MM.1S (cell line): Measurements from ENCODE around the gene PDE6D.
"Not testable (repeated sequence)": the region's sequence is repeated elsewhere in the genome, so short reads cannot be mapped to it uniquely, and the experiment has no call there.

Source experiments
- DNase-seq: peaks from one replicate; pipeline ENCODE4 v3.0.0-alpha.2; 2015
- H2AFZ ChIP-seq: fragments of 300-600 bp; sonication (generic); 2 replicates; pipeline ENCODE4 v1.6.0; 2016; ENCODE audit warnings: antibody characterized with exemption, low read length
- H3F3A ChIP-seq: fragments of 300-600 bp; sonication (generic); 2 replicates; pipeline ENCODE4 v1.6.1; 2016; ENCODE audit warnings: mild to moderate bottlenecking, antibody characterized with exemption, low read length, moderate library complexity, mixed read lengths; ENCODE audit not compliant: insufficient read depth
- H3K27ac ChIP-seq: fragments of 300-600 bp; sonication (generic); 2 replicates; pipeline ENCODE4 v1.5.1; 2016; ENCODE audit warnings: mild to moderate bottlenecking, low read length
- H3K27me3 ChIP-seq: fragments of 300-600 bp; sonication (generic); replicated peaks from 2 replicates; pipeline ENCODE4 v1.6.0; 2016; ENCODE audit warnings: low read length; ENCODE audit not compliant: insufficient read depth
- H3K36me3 ChIP-seq: fragments of 300-600 bp; sonication (generic); replicated peaks from 2 replicates; pipeline ENCODE4 v1.6.1; 2016; ENCODE audit warnings: mild to moderate bottlenecking, low read length, mixed read lengths; ENCODE audit not compliant: insufficient read depth
- H3K4me1 ChIP-seq: fragments of 300-600 bp; sonication (generic); 2 replicates; pipeline ENCODE4 v1.6.1; 2016; ENCODE audit warnings: low read length, mixed read lengths
- H3K4me2 ChIP-seq: fragments of 300-600 bp; sonication (generic); 2 replicates; pipeline ENCODE4 v1.6.0; 2016; ENCODE audit warnings: low read depth, low read length
- H3K4me3 ChIP-seq: fragments of 300-600 bp; sonication (generic); 2 replicates; pipeline ENCODE4 v1.5.1; 2016; ENCODE audit warnings: low read length, mixed read lengths
- H3K79me2 ChIP-seq: fragments of 300-600 bp; sonication (generic); 2 replicates; pipeline ENCODE4 v1.6.1; 2016; ENCODE audit warnings: mixed run types, low read length, mixed read lengths
- H3K9ac ChIP-seq: fragments of 300-600 bp; sonication (generic); 2 replicates; pipeline ENCODE4 v1.6.1; 2016; ENCODE audit warnings: low read length, mixed read lengths
- H3K9me2 ChIP-seq: fragments of 300-600 bp; sonication (generic); replicated peaks from 2 replicates; pipeline ENCODE4 v1.6.1; 2016; ENCODE audit warnings: mild to moderate bottlenecking, low read length, mixed read lengths; ENCODE audit not compliant: insufficient read depth
- H3K9me3 ChIP-seq: fragments of 300-600 bp; sonication (generic); replicated peaks from 2 replicates; pipeline ENCODE4 v1.6.1; 2016; ENCODE audit warnings: mild to moderate bottlenecking, low read length, mixed read lengths; ENCODE audit not compliant: insufficient read depth
- H4K20me1 ChIP-seq: fragments of 300-600 bp; sonication (generic); 2 replicates; pipeline ENCODE4 v1.6.1; 2016; ENCODE audit warnings: mild to moderate bottlenecking, low read length, moderate library complexity, mixed read lengths; ENCODE audit not compliant: insufficient read depth
- CTCF ChIP-seq: fragments of 300-600 bp; sonication (generic); IDR thresholded peaks from 2 replicates; pipeline ENCODE4 v1.5.1; 2016; ENCODE audit warnings: antibody characterized with exemption, low read length, mixed read lengths
- EZH2 ChIP-seq: fragments of 300-600 bp; sonication (generic); optimal IDR thresholded peaks from 2 replicates; pipeline ENCODE3; 2017; ENCODE audit warnings: low read depth, mild to moderate bottlenecking, antibody characterized with exemption, low read length, mixed read lengths
- EZH2phosphoT487 ChIP-seq: fragments of 300-600 bp; sonication (generic); IDR thresholded peaks from 2 replicates; pipeline ENCODE4 v1.6.1; 2018; ENCODE audit warnings: antibody characterized with exemption, low read length

Gene PDE6D

GRCh38 chr2:231751042-231751815, 29.9 kb downstream of the PDE6D start:
- Histone ChIP-seq H3K27ac (no peak overlapping the region), H3K9me2 (no peaks in the 10 kb centered on the region), H3K79me2 (no peaks in the 10 kb centered on the region), H4K20me1 (no peaks in the 10 kb centered on the region), H2AFZ (no peak overlapping the region), H3K4me2 (no peak overlapping the region), H3F3A (no peaks in the 10 kb centered on the region), H3K9ac (no peak overlapping the region), H3K36me3 (no peaks in the 10 kb centered on the region), H3K9me3 (no peaks in the 10 kb centered on the region), H3K27me3 (no peaks in the 10 kb centered on the region), H3K4me3 (no peak overlapping the region), H3K4me1 (no peaks in the 10 kb centered on the region)
- TF ChIP-seq EZH2phosphoT487, result no peak
- TF ChIP-seq CTCF, result no peak
- TF ChIP-seq EZH2, result no peak
- DNase-seq, result no peak

DNA sequence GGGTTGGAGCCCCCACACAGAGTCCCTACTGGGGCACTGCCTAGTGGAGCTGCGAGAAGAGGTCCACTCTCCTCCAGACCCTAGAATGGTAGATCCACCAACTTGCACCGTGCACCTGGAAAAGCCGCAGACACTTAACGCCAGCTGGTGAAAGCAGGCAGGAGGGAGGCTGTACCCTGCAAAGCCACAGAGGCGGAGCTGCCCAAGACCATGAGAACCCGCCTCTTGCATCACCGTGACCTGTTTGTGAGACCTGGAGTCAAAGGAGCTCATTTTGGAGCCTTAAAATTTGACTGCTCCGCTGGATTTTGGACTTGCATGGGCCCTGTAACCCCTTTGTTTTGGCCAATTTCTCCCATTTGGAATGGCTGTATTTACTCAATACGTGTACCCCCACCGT, 32.1 kb downstream of the PDE6D start:
- H3K9me2 ChIP-seq, H3K36me3 ChIP-seq, H3K27me3 ChIP-seq, H4K20me1 ChIP-seq, H2AFZ ChIP-seq, H3F3A ChIP-seq, H3K79me2 ChIP-seq, H3K27ac ChIP-seq, H3K4me1 ChIP-seq, H3K4me3 ChIP-seq, H3K9me3 ChIP-seq, DNase-seq, H3K4me2 ChIP-seq, H3K9ac ChIP-seq: not testable (repeated sequence)

DNA sequence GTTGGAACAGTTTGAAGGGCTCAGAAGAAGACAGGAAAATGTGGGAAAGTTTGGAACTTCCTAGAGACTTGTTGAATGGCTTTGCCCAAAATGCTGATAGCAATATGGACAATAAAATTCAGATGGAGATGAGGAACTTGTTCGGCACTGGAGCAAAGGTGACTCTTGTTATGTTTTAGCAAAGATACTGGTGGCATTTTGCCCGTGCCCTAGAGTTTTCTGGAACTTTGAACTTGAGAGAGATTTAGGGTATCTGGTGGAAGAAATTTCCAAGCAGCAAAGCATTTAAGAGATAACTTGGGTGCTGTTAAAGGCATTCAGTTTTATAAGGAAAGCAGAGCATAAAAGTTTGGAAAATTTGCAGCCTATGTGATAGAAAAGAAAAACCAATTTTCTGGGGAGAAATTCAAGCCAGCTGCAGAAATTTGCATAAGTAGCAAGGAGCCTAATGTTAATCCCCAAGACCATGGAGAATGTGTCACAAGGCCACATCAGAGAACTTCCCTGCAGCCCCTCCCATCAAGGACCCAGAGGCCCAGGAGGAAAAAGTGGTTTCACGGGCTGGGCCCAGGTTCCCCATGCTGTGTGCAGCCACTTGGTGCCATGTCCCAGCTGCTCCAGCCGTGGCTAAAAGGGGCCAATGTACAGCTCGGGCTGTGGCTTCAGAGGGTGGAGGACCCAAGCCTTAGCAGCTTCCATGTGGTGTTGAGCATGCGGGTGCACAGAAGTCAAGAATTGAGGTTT, 32.8 kb downstream of the PDE6D start:
- not testable (repeated sequence) for DNase-seq, H3K4me1 ChIP-seq, H3K4me2 ChIP-seq, H3K36me3 ChIP-seq, H3K79me2 ChIP-seq, H3K27ac ChIP-seq, H3K27me3 ChIP-seq, H2AFZ ChIP-seq, H3K4me3 ChIP-seq, H3K9ac ChIP-seq, H3K9me3 ChIP-seq, H3K9me2 ChIP-seq, H3F3A ChIP-seq, H4K20me1 ChIP-seq

GRCh38 chr2:231745303-231746038, 35.6 kb downstream of the PDE6D start:
- H3K9ac ChIP-seq, result no peak overlapping the region
- no peak overlapping the region for H3K4me2 ChIP-seq
- H3F3A ChIP-seq, result no peaks in the 10 kb centered on the region
- H2AFZ ChIP-seq, result no peak overlapping the region
- no peak for DNase-seq
- H3K27me3 ChIP-seq, result no peaks in the 10 kb centered on the region
- no peak overlapping the region for H3K4me3 ChIP-seq
- H4K20me1 ChIP-seq, result no peaks in the 10 kb centered on the region
- H3K9me2 ChIP-seq, result no peaks in the 10 kb centered on the region
- TF ChIP-seq CTCF, result no peak
- TF ChIP-seq EZH2phosphoT487, result no peak
- no peak for TF ChIP-seq EZH2
- H3K4me1 ChIP-seq, result no peaks in the 10 kb centered on the region
- no peaks in the 10 kb centered on the region for H3K36me3 ChIP-seq
- no peaks in the 10 kb centered on the region for H3K9me3 ChIP-seq
- no peak overlapping the region for H3K27ac ChIP-seq
- no peaks in the 10 kb centered on the region for H3K79me2 ChIP-seq
